WERI-Rb-1 (cell line): ENCODE results near the gene POU3F4.

Experiments used
- DNase-seq: peaks from one replicate; pipeline ENCODE4 v3.0.0-alpha.2; 2020
- H3K27ac ChIP-seq: fragments of 250-450 bp; sonication (Bioruptor Pico); 2 replicates; pipeline ENCODE4 v1.5.1; 2020; ENCODE audit warnings: mild to moderate bottlenecking, moderate library complexity
- H3K27me3 ChIP-seq: fragments of 250-450 bp; sonication (Bioruptor Pico); 2 replicates; pipeline ENCODE4 v1.5.1; 2021; ENCODE audit warnings: mild to moderate bottlenecking, low read depth, moderate library complexity; ENCODE audit not compliant: insufficient read depth, severe bottlenecking
- H3K36me3 ChIP-seq: fragments of 250-450 bp; sonication (Bioruptor Pico); 2 replicates; pipeline ENCODE4 v1.5.1; 2020; ENCODE audit warnings: mild to moderate bottlenecking, moderate library complexity
- H3K4me3 ChIP-seq: 2 replicates; pipeline ENCODE4 v1.5.1; 2011; ENCODE audit warnings: low read depth, mild to moderate bottlenecking, control low read depth, low read length
- H3K9me3 ChIP-seq: fragments of 250-450 bp; sonication (Bioruptor Pico); 2 replicates; pipeline ENCODE4 v1.5.1; 2021; ENCODE audit warnings: mild to moderate bottlenecking, moderate library complexity; ENCODE audit not compliant: severe bottlenecking
- TF ChIP-seq, protein P1 (sequence below): IDR thresholded peaks from 2 replicates; pipeline ENCODE4 v1.5.1; 2011; ENCODE audit warnings: low read depth, mild to moderate bottlenecking, control low read depth, inconsistent platforms, low read length

Gene POU3F4

DNA sequence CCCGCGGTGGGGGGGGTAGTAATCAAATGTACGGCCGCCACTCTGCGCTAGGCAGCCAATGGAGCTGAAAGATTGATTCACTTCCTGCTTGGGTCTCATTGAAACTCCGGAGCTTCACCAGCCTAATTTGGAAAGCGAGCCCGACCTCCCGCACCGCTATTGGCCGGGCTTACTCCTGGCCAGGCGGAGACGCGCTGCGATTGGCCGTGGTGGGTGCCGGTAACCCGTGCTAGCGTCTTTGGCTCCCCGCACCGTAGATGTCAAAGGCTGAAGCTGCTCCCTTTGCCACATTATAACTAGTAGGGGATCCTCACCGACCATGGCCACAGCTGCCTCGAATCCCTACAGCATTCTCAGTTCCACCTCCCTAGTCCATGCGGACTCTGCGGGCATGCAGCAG is at the start of gene POU3F4:
POU3F4 (plus strand) TSS at position 285 of the 400 bp plus-strand sequence; CDS start at position 320, 35 bp downstream.
- Histone ChIP-seq H3K27me3 (peaks cover 91% of the 10 kb centered on the region), H3K9me3 (no peaks in the 10 kb centered on the region), H3K36me3 (no peaks in the 10 kb centered on the region), H3K4me3 (no peak within 1 kb of the TSS), H3K27ac (no peak within 1 kb of the TSS)
- DNase-seq, result no peak
- TF ChIP-seq, protein P1, sequence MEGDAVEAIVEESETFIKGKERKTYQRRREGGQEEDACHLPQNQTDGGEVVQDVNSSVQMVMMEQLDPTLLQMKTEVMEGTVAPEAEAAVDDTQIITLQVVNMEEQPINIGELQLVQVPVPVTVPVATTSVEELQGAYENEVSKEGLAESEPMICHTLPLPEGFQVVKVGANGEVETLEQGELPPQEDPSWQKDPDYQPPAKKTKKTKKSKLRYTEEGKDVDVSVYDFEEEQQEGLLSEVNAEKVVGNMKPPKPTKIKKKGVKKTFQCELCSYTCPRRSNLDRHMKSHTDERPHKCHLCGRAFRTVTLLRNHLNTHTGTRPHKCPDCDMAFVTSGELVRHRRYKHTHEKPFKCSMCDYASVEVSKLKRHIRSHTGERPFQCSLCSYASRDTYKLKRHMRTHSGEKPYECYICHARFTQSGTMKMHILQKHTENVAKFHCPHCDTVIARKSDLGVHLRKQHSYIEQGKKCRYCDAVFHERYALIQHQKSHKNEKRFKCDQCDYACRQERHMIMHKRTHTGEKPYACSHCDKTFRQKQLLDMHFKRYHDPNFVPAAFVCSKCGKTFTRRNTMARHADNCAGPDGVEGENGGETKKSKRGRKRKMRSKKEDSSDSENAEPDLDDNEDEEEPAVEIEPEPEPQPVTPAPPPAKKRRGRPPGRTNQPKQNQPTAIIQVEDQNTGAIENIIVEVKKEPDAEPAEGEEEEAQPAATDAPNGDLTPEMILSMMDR, result no peak

- DNase-seq, result peak; percentile 15
- H3K9me3 ChIP-seq, result no peaks in the 10 kb centered on the region
- TF ChIP-seq, protein P1, result peak; percentile 60
- H3K27ac ChIP-seq, result no peak overlapping the region
- no peaks in the 10 kb centered on the region for H3K36me3 ChIP-seq
- no peak overlapping the region for H3K4me3 ChIP-seq
- H3K27me3 ChIP-seq, result peaks cover 4% of the 10 kb centered on the region
Observed at GRCh38 chrX:83469551-83469950, 38.5 kb upstream of the POU3F4 start.

DNA sequence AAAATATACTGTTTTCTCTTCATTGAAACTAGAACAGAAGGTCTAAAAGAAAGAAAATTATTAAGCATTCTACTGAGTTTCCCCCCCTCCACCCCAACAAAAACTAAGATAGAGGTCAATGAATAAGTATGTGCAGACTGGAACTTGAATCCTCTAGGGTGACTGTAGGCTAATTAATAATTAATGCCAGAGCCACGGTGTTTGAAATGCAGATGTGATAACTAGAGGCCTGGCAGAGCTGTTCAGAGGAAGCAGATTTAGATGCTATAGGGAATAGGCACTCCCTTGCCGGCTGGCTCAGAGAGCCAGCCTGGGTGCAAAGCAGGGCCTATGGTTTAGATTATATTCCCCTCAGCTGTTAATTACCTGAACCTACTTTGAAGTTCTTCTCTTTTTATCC is 12.2 kb upstream of the POU3F4 start:
- no peak overlapping the region for H3K27ac ChIP-seq
- no peak overlapping the region for H3K4me3 ChIP-seq
- no peaks in the 10 kb centered on the region for H3K9me3 ChIP-seq
- TF ChIP-seq, protein P1, result no peak
- DNase-seq, result no peak
- no peaks in the 10 kb centered on the region for H3K36me3 ChIP-seq
- H3K27me3 ChIP-seq, result peaks cover 38% of the 10 kb centered on the region

DNA sequence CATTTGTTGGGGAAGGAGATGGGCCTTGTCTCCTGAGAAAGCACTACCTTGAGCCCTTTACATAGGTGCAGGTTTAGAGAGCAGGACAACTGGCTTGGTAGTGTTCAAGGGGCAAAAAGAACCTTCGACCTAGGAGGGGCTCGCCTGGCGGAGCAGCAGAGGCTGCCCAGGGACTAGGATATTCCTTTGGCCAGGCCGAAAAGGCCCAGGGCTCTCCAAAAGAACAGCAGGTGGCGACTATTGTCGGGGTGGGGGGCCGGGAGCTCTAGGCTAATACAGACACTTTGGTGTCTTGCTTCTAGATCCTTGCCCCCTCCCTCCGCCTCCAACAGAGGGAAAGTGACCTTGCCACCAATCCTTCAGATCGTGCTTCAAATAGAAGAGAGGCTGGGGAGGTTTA is 7.1 kb upstream of the POU3F4 start:
- H3K4me3 ChIP-seq, result no peak overlapping the region
- no peak for DNase-seq
- no peaks in the 10 kb centered on the region for H3K36me3 ChIP-seq
- no peaks in the 10 kb centered on the region for H3K9me3 ChIP-seq
- no peak overlapping the region for H3K27ac ChIP-seq
- TF ChIP-seq, protein P1, result no peak
- peaks cover 72% of the 10 kb centered on the region for H3K27me3 ChIP-seq

- TF ChIP-seq, protein P1, result no peak
- no peaks in the 10 kb centered on the region for H3K36me3 ChIP-seq
- H3K9me3 ChIP-seq, result no peaks in the 10 kb centered on the region
- no peak overlapping the region for H3K27ac ChIP-seq
- DNase-seq, result no peak
- peaks cover 75% of the 10 kb centered on the region for H3K27me3 ChIP-seq
- H3K4me3 ChIP-seq, result no peak overlapping the region
Observed at GRCh38 chrX:83501530-83501929, 6.6 kb upstream of the POU3F4 start.

DNA sequence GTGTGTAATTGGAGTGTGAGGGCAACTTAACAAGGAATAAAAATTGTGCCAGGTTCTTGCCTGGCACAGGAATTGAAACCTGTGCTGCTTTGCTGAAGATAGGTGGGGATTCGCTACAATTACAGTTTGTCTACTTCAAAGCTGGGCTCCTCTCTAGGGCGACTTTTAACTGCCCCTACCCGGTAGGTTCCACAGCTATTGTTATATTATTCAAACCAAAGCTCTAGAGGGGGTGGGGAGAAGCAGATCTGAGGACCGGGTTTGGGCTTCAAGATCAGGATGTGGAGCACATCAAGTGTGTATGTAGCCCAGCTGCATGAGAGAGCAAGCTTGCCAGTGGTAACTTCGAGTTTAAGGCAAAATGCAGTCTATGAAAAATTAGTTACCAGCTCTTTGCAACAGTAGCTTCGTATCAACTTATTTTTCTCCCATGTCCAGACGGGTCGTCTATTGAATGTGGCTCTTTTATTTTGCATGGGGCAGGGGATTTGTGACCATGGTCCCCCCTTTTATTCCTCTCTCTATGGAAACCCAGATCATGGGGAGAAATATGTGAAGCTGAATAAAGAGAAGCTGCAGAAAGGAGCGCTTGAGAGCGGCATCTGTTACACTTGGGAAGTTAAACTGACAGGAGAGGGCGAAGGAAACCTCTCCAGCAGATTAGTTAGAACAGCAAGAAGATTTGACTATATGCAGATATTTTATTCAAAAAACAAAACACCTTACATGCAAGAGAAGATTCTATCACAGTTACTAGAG is 3.2 kb upstream of the POU3F4 start:
- Histone ChIP-seq H3K27ac (no peak overlapping the region), H3K36me3 (no peaks in the 10 kb centered on the region), H3K4me3 (no peak overlapping the region), H3K9me3 (no peaks in the 10 kb centered on the region), H3K27me3 (peaks cover 89% of the 10 kb centered on the region)
- TF ChIP-seq, protein P1, result no peak
- no peak for DNase-seq
